GM19328 (cell line): ENCODE data around the gene USP32.
"Not testable (repeated sequence)": the region's sequence is repeated elsewhere in the genome, so short reads cannot be mapped to it uniquely, and the experiment has no call there.

Source experiments
- ATAC-seq: cut with Tn5 transposase; IDR thresholded peaks from one replicate; pipeline ENCODE4 v1.9.1; 2021; ENCODE audit warnings: mild to moderate bottlenecking, moderate library complexity; ENCODE audit not compliant: unreplicated experiment

Gene USP32

GRCh38 chr17:60186846-60187745 lies 204.8 kb downstream of the USP32 start:
- not testable (repeated sequence) for ATAC-seq

- ATAC-seq: not testable (repeated sequence)
Measured at GRCh38 chr17:60186372-60186771, 205.6 kb downstream of the USP32 start.

GRCh38 chr17:60180380-60180779 lies 211.6 kb downstream of the USP32 start:
- ATAC-seq: not testable (repeated sequence)

- not testable (repeated sequence) for ATAC-seq
Measured at GRCh38 chr17:60178180-60178579, 213.8 kb downstream of the USP32 start.

DNA sequence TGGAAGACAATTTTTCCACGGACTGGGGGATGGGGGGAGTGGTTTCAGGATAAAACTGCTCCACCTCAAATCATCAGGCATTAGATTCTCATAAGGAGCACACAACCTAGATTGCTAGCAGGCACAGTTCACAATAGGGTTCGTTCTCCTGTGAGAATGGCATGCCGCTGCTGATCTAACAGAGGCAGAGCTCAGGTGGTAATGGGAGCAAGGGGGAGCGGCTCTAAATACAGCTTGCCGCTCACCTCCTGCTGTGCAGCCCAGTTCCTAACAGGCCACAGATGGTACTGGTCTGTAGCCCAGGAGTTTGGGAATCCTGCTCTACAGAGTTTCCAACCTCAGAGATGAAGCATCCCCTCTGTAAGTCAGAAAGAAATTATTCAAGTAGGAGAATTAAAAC lies 215.2 kb downstream of the USP32 start:
- ATAC-seq: not testable (repeated sequence)

- ATAC-seq: not testable (repeated sequence)
Measured at GRCh38 chr17:60174767-60175166, 217.2 kb downstream of the USP32 start.

- no peak for ATAC-seq
Measured at GRCh38 chr17:60174035-60174434, 217.9 kb downstream of the USP32 start.

DNA sequence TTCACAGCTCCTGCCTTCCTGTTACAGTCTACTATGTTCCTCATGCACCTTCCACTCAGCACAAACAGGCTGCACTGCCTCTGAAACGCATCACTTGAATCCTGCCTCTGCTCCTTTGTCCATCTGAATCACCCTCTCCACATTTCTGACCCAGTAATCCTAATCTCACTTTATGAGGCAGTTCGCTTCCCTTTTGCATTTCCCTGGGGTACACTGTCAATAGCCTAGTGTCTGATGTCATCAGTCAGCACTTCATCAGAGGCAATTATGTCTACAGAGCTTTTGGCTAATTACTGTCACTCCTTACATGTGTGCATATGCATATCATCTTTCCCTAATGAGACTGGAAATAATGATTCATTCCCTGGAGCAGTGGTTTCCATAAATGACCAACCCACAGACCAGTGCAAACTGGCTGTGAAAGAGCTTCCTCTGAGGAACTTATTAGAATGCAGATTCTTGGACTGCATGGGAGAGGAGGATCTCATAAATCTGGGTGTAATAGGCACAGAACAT lies 218.6 kb downstream of the USP32 start:
- ATAC-seq: no peak

- ATAC-seq: no peak
Measured at GRCh38 chr17:60171753-60172079, 220.2 kb downstream of the USP32 start.

DNA sequence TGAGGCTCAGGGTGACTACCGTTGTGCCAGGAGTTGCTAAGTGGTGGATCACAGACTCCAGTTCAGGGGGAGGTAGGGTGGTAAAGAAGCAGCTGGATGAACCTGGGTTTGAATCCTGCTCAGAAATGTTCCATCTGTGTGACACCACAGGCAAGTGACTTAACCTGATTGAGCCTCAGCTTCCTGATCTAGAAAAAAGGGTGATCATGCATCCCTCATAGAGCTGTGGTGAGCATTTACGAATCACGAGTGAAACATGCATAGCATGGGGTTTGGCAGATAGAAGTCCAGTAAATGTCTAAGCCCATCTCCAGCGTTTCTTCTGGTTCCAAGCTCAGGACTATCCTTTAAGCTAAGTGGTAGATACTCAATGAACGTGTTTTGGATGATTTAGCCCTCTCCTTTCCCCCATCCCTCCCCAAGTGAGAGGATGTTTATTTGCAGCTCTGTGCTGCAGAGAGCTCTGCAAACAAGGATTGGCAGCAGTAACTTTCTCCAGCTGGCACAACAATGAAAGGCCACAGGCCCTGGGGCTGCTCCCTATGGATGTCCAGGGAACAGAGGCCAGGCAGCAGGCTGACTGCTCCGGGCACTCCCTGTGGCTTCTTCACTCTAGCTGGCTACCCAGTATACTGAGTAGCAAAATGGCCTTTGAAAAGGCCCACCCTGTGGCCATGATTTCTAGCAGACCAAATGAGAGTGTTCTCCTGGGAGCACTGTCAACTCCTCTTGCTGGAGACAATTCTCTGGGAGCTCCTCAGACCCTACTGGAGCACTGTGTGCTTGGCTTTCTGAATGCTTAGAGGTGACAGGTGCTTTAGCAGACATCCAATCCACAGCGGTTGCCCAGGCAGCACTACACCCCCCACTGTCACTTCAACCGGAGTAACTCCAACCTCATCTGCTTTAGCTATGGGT lies 220.8 kb downstream of the USP32 start:
- ATAC-seq: no peak

DNA sequence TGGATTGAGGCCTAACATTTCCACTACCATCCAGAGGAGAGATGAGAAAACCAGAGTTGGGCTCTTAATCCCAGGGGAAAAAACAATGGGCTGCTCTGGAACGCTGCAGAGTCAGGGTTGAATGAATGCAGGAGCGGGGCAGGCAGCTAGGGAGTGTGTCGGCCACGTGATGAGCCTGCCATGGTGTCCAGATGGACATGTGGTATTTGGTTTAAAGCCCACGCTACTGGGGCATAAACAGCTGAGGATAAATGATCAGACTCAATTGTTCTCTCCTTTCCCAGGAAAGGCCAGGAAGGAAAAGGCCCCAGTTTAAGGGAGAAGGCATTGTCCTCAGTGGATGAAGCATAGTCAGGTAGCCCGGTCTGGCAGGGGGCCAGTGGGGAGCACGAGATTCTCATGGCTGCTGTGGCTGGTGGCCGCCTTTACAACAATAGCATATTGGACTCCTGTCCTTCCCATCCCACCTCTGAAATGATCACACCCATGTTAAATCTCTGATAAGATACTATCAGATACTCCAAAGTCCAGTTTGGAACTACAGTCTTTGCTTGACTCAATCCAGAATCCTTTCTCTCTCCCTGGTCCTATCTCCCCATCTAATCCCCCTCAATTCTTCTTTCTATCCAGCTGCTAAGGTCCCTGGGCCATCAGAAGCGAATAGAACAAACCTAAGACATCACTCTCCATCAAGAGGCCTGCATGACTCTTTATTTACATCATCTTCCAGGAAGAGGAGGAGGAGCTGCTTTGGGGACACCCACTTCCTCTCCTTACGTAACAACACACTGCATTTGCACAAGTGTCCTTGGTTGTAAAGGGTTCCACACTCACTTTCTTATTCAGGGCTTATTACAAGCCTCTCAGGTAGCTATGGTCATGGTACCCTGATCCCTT lies 221.8 kb downstream of the USP32 start:
- no peak for ATAC-seq

- ATAC-seq: no peak
Measured at GRCh38 chr17:60168654-60169053, 223.3 kb downstream of the USP32 start.

DNA sequence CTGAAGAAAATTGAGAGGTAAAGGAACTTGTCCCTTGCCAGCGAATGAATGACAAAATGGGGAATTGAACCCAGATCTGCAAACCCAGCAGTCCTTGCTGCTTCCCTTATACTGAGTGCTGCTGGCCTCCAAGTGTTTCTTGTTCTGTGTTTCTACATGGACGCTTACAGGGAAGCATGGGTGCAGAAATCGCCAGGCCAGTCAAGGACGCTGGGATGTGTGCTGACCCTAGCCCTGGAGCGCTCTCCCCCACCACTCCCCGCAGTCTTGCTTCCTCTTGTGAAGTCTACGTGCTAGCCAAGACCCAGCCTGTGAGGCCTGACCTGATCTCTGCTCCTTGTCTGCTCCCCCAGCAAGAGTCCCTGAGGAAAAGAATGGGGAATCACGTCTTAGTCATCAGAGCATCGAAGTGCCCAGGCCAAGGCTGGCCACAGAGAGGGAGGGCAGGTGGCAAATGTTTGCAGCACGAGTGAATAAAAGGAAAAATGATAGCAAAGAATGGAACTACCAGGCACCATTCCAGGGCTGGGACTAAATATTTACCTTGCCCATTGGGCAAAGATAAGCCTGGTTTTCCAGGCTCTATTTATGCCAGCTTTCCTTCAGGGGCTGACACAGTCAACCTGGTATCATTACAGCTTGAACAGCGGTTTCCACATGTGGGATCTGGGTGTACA lies 224.7 kb downstream of the USP32 start:
- ATAC-seq: no peak

DNA sequence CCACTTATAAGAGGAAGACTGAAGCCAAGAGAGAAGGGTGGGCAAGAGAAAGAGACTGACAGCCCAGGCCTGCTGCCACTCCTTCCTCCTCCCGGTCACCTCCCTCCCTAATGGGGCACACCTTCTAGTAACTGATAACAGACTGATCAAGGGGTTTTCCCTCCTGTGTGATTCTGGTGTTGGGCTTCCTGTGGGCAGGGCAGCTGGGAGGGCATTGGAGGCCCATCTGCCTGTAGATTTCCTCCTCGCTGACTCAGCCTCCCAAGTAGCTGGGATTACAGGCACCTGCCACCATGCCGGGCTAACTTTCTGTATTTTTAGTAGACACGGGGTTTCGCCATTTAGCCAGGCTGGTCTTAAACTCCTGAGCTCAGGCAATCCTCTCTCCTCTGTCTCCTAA lies 226.0 kb downstream of the USP32 start:
- no peak for ATAC-seq

GRCh38 chr17:60165223-60165622 lies 226.7 kb downstream of the USP32 start:
- no peak for ATAC-seq

DNA sequence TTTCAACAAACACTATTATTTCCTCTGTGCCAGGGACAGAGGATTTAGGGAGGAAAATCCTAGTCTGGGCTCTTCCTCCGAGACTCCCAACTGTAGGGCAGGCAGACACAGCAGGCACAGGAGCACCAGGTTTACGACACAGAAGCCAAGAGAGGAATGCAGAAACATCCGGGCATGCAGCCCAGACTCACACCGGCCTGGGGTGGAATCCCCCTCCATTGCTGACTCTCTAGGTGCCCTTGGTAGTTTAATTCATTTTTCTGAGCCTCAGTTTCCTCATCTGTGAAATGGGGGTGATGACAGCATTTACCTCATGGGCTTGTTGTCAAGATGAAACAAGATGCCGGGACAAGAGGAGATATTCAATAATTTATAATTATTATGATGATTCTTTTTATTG lies 227.2 kb downstream of the USP32 start:
- no peak for ATAC-seq

GRCh38 chr17:60164164-60164563 lies 227.8 kb downstream of the USP32 start:
- ATAC-seq: no peak

DNA sequence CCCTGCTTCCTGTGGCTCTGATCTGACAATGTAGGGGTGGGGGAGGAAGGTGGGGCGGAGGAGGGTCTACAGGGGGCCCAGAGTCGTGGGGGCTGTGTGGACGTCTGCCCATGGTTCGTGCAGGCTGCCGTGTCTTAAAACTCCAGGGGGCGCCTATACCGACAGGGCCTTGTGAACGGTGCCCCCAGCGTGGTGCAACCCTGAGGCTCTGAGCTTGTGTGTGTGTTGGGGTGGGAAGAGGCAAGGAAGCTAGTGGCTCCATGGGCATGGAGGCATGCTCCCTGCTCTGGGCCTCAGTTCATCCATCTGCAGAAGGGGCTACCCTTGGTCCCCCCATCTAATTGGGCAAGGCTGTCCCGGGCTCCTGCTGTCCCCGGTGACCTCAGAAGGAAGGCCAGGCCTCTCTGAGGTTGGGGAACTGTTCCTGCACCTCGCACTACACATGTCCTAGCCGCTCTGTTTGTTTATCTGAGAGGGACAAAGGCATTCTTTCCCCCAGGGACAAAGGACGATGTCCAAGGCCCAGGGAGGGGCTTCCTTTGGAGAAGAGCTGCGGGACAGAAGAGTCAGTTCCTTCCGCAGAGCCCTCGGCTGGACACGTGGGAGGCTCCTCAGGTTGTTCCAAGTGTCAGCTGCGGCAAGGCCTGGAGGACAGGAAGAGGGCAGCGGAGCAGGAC lies 228.7 kb downstream of the USP32 start:
- no peak for ATAC-seq

GRCh38 chr17:60161598-60162330 lies 230.2 kb downstream of the USP32 start:
- ATAC-seq: no peak
